Tibial artery (tissue), 4 donors: ENCODE data around the gene CPLANE1.

Experiments used
- DNase-seq, 2 donors: peaks; one replicate each; pipeline ENCODE4 v3.0.0-alpha.2; 2019
- H3K27ac ChIP-seq, 2 donors: fragments of 200-600 bp; sonication (generic) in 1 of 2; 1 replicate in 1 of 2; 2 replicates in 1 of 2; pipeline ENCODE4 v1.5.1; 2018 to 2019; ENCODE audit warnings: mild to moderate bottlenecking in 1 of 2
- H3K27me3 ChIP-seq, 2 donors: fragments of 200-600 bp; sonication (generic) in 1 of 2; one replicate each; pipeline versions ENCODE4 v1.5.1 to v1.6.0; 2016 to 2019
- H3K36me3 ChIP-seq, 3 donors: fragments of 200-600 bp; sonication (generic) in 2 of 3; one replicate each; pipeline ENCODE4 v1.5.1; 2016 to 2019; ENCODE audit warnings: mild to moderate bottlenecking in 2 of 3
- H3K4me1 ChIP-seq, 4 donors: fragments of 200-600 bp; sonication (generic) in 2 of 4; 1 replicate in 3 of 4; 2 replicates in 1 of 4; pipeline ENCODE4 v1.5.1; 2016 to 2019
- H3K4me3 ChIP-seq, 2 donors: fragments of 200-600 bp; sonication (generic) in 1 of 2; 1 replicate in 1 of 2; 2 replicates in 1 of 2; pipeline ENCODE4 v1.5.1; 2018 to 2019; ENCODE audit warnings: mild to moderate bottlenecking in 2 of 2
- H3K9me3 ChIP-seq, 3 donors: fragments of 200-600 bp; sonication (generic) in 1 of 3; one replicate each; pipeline ENCODE4 v1.5.1; 2016 to 2019
- CTCF ChIP-seq, 2 experiments: fragments of 200-600 bp in 1 of 2; fragments of 450-650 bp in 1 of 2; IDR thresholded peaks; one replicate each; pipeline ENCODE4 v1.5.1; 2017 to 2019; ENCODE audit warnings: antibody characterized with exemption in 2 of 2, mild to moderate bottlenecking in 1 of 2, moderate library complexity in 1 of 2
- intact Hi-C: fragments of 100-400 bp; cut with DNase I; formaldehyde crosslinking; loops from one replicate; pipeline ENCODE4 v1.15.0; 2023; ENCODE audit warnings: low total_unique reads

CPLANE1 gene

GRCh38 chr5:37190592-37190991, 58.6 kb downstream of the CPLANE1 start:
- peaks cover 49 to 67% (median 63%) of the 10 kb centered on the region in 3 donors for H3K36me3 ChIP-seq
- TF ChIP-seq CTCF (IDR thresholded peaks at IDR 0.05): no peak
- intact Hi-C loops: loop anchor here (10.0 kb wide), 1 partner anchor 146 kb away; no protein-coding TSS in a partner anchor
- no peak for DNase-seq
- H3K4me3 ChIP-seq: no peak overlapping the region
- H3K4me1 ChIP-seq: no peaks in the 10 kb centered on the region
- no peaks in the 10 kb centered on the region for H3K9me3 ChIP-seq
- H3K27ac ChIP-seq: no peak overlapping the region
- H3K27me3 ChIP-seq: no peaks in the 10 kb centered on the region

GRCh38 chr5:37189355-37189754, 59.8 kb downstream of the CPLANE1 start:
- intact Hi-C loops: no loop called here
- H3K36me3 ChIP-seq: peaks cover 53 to 66% (median 58%) of the 10 kb centered on the region in 3 donors
- no peak for DNase-seq

GRCh38 chr5:37187465-37187977, 61.7 kb downstream of the CPLANE1 start:
- intact Hi-C loops: no loop called here
- Histone ChIP-seq H3K27me3 (no peaks in the 10 kb centered on the region), H3K27ac (no peak overlapping the region), H3K4me3 (no peak overlapping the region), H3K36me3 (peaks cover 56 to 71% (median 64%) of the 10 kb centered on the region in 3 donors), H3K4me1 (no peaks in the 10 kb centered on the region), H3K9me3 (no peaks in the 10 kb centered on the region)
- TF ChIP-seq CTCF (IDR thresholded peaks at IDR 0.05): no peak
- DNase-seq: no peak

More at GRCh38 chr5:37189355-37189754, 59.8 kb downstream of the CPLANE1 start:
- Histone ChIP-seq H3K27ac (no peak overlapping the region), H3K4me3 (no peak overlapping the region), H3K27me3 (no peaks in the 10 kb centered on the region), H3K9me3 (no peaks in the 10 kb centered on the region), H3K4me1 (no peaks in the 10 kb centered on the region)
- TF ChIP-seq CTCF (IDR thresholded peaks at IDR 0.05): no peak

GRCh38 chr5:37184748-37185364, 64.3 kb downstream of the CPLANE1 start:
- H3K36me3 ChIP-seq: peaks cover 58 to 63% (median 61%) of the 10 kb centered on the region in 3 donors
- no peak for TF ChIP-seq CTCF (IDR thresholded peaks at IDR 0.05)
- no peak overlapping the region for H3K4me3 ChIP-seq
- intact Hi-C loops: no loop called here
- H3K4me1 ChIP-seq: no peaks in the 10 kb centered on the region
- no peaks in the 10 kb centered on the region for H3K27me3 ChIP-seq
- no peak overlapping the region for H3K27ac ChIP-seq
- DNase-seq: no peak
- no peaks in the 10 kb centered on the region for H3K9me3 ChIP-seq

- intact Hi-C loops: no loop called here
- H3K36me3 ChIP-seq: peaks cover 69 to 70% (median 70%) of the 10 kb centered on the region in 3 donors
These were observed 66.5 kb downstream of the CPLANE1 start for GRCh38 chr5:37182667-37183066.

More at GRCh38 chr5:37182667-37183066, 66.5 kb downstream of the CPLANE1 start:
- no peaks in the 10 kb centered on the region for H3K27me3 ChIP-seq
- H3K27ac ChIP-seq: no peak overlapping the region
- H3K9me3 ChIP-seq: no peaks in the 10 kb centered on the region
- no peak for TF ChIP-seq CTCF (IDR thresholded peaks at IDR 0.05)
- H3K4me1 ChIP-seq: no peaks in the 10 kb centered on the region
- H3K4me3 ChIP-seq: no peak overlapping the region
- DNase-seq: no peak
